Neural cell (in vitro differentiated cells): ENCODE data around the gene NUDCD2.

Source experiments
- EP300 ChIP-seq: fragments of 450-650 bp; conservative IDR thresholded peaks from 2 replicates; pipeline ENCODE4 v1.6.1; 2014; ENCODE audit warnings: antibody characterized with exemption, mild to moderate bottlenecking, moderate library complexity; ENCODE audit not compliant: poor library complexity, severe bottlenecking
- EZH2 ChIP-seq: fragments of 200-600, 300-800 bp; shearing (Covaris generic), sonication (generic); IDR thresholded peaks from 2 replicates; pipeline ENCODE4 v1.6.1; 2014; ENCODE audit warnings: antibody characterized with exemption, low read length, borderline replicate concordance, mild to moderate bottlenecking; ENCODE audit not compliant: insufficient read depth, poor library complexity, severe bottlenecking
- POLR2AphosphoS5 ChIP-seq: IDR thresholded peaks from 2 replicates; pipeline ENCODE4 v1.6.1; 2012
- RAD21 ChIP-seq: fragments of 450-650 bp; conservative IDR thresholded peaks from 2 replicates; pipeline ENCODE4 v1.6.1; 2014; ENCODE audit warnings: antibody characterized with exemption, mild to moderate bottlenecking, moderate library complexity
- SMC3 ChIP-seq: fragments of 450-650 bp; conservative IDR thresholded peaks from 2 replicates; pipeline ENCODE4 v1.6.1; 2014; ENCODE audit warnings: antibody characterized with exemption, mild to moderate bottlenecking, moderate library complexity; ENCODE audit not compliant: poor library complexity
- TAF1 ChIP-seq: IDR thresholded peaks from 2 replicates; pipeline ENCODE4 v1.6.1; 2012; ENCODE audit warnings: low read depth
- TF ChIP-seq, protein P1 (sequence below): fragments of 450-650 bp; IDR thresholded peaks from 2 replicates; pipeline ENCODE4 v1.5.1; 2014; ENCODE audit warnings: antibody characterized with exemption, mild to moderate bottlenecking, moderate library complexity; ENCODE audit not compliant: poor library complexity, severe bottlenecking

GRCh38 chr5:163489055-163489744 lies 29.3 kb upstream of the NUDCD2 start:
- TF ChIP-seq, protein P1, sequence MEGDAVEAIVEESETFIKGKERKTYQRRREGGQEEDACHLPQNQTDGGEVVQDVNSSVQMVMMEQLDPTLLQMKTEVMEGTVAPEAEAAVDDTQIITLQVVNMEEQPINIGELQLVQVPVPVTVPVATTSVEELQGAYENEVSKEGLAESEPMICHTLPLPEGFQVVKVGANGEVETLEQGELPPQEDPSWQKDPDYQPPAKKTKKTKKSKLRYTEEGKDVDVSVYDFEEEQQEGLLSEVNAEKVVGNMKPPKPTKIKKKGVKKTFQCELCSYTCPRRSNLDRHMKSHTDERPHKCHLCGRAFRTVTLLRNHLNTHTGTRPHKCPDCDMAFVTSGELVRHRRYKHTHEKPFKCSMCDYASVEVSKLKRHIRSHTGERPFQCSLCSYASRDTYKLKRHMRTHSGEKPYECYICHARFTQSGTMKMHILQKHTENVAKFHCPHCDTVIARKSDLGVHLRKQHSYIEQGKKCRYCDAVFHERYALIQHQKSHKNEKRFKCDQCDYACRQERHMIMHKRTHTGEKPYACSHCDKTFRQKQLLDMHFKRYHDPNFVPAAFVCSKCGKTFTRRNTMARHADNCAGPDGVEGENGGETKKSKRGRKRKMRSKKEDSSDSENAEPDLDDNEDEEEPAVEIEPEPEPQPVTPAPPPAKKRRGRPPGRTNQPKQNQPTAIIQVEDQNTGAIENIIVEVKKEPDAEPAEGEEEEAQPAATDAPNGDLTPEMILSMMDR = no peak
- no peak for TF ChIP-seq POLR2AphosphoS5
- TF ChIP-seq TAF1 = no peak
- no peak for TF ChIP-seq EP300
- no peak for TF ChIP-seq SMC3
- no peak for TF ChIP-seq RAD21
- no peak for TF ChIP-seq EZH2
